WTC11 (cell line): Measurements from ENCODE around the gene NRG3. TPM values are rescaled to one million over a fixed set of nuclear protein-coding genes. Genes with fewer than 3 reads are reported as not detected.

ENCODE experiments used
- ATAC-seq: fragments of 200-7000 bp; cut with Tn5 transposase; 2 replicates; pipeline ENCODE4 v1.10.0; 2021; ENCODE audit warnings: mild to moderate bottlenecking, moderate library complexity
- CTCF ChIA-PET: fragments of 300-600 bp; sonication (Branson Sonifier 250); formaldehyde crosslinking; loops from one replicate; lab custom pipeline; 2021; ENCODE audit warnings: antibody characterized with exemption; lab: Charles Lee
- POLR2A ChIA-PET: fragments of 350-600 bp; sonication (Branson Sonifier 250); formaldehyde crosslinking; loops from one replicate; lab custom pipeline; 2021; ENCODE audit warnings: antibody characterized with exemption; lab: Charles Lee
- DNase-seq: peaks from one replicate; pipeline ENCODE4 v3.0.0; 2021; ENCODE audit warnings: low spot score
- H3K27ac Mint-ChIP-seq: 2 replicates; pipeline ENCODE4 v1.8.0; 2021; ENCODE audit warnings: mixed read lengths
- H3K27me3 Mint-ChIP-seq: 2 replicates; pipeline ENCODE4 v1.8.0; 2021; ENCODE audit warnings: low read depth, mild to moderate bottlenecking, moderate library complexity, mixed read lengths
- H3K36me3 Mint-ChIP-seq: 2 replicates; pipeline ENCODE4 v1.8.0; 2021; ENCODE audit warnings: mixed read lengths
- H3K4me1 Mint-ChIP-seq: 2 replicates; pipeline ENCODE4 v1.8.0; 2022; ENCODE audit warnings: mixed read lengths
- H3K4me3 Mint-ChIP-seq: 2 replicates; pipeline ENCODE4 v1.8.0; 2021; ENCODE audit warnings: mild to moderate bottlenecking, moderate library complexity, mixed read lengths
- H3K9me3 Mint-ChIP-seq: 2 replicates; pipeline ENCODE4 v1.8.0; 2021; ENCODE audit warnings: mixed read lengths
- CBFB ChIP-seq: sonication (generic); formaldehyde crosslinking; IDR thresholded peaks from 2 replicates; pipeline ENCODE4 v1.8.1; 2022; ENCODE audit warnings: mild to moderate bottlenecking, low read depth, missing genetic modification reagents
- ESRRA ChIP-seq: sonication (generic); formaldehyde crosslinking; IDR thresholded peaks from 2 replicates; pipeline ENCODE4 v1.8.1; 2022; ENCODE audit warnings: mild to moderate bottlenecking, missing genetic modification reagents, borderline replicate concordance
- FOXJ3 ChIP-seq: sonication (generic); formaldehyde crosslinking; IDR thresholded peaks from 2 replicates; pipeline ENCODE4 v1.9.0; 2021; ENCODE audit warnings: missing genetic modification reagents, mild to moderate bottlenecking, borderline replicate concordance
- GRHL2 ChIP-seq: fragments of 250-450 bp; sonication (Bioruptor Pico); IDR thresholded peaks from 2 replicates; pipeline ENCODE4 v1.8.0; 2022; ENCODE audit warnings: mild to moderate bottlenecking, moderate library complexity; ENCODE audit not compliant: insufficient replicate concordance, severe bottlenecking
- HMGA2 ChIP-seq: fragments of 250-450 bp; sonication (Bioruptor Pico); IDR thresholded peaks from 2 replicates; pipeline ENCODE4 v1.4.0; 2021; ENCODE audit warnings: mild to moderate bottlenecking, moderate library complexity
- KAT7 ChIP-seq: sonication (generic); formaldehyde crosslinking; IDR thresholded peaks from 2 replicates; pipeline ENCODE4 v1.8.1; 2023; ENCODE audit warnings: missing genetic modification reagents, mild to moderate bottlenecking, borderline replicate concordance
- MXD4 ChIP-seq: fragments of 250-450 bp; sonication (Bioruptor Pico); IDR thresholded peaks from 2 replicates; pipeline ENCODE4 v1.8.0; 2021; ENCODE audit warnings: mild to moderate bottlenecking, moderate library complexity, borderline replicate concordance
- MYBL2 ChIP-seq: sonication (generic); formaldehyde crosslinking; IDR thresholded peaks from 2 replicates; pipeline ENCODE4 v1.8.1; 2023; ENCODE audit warnings: mild to moderate bottlenecking, moderate library complexity, missing genetic modification reagents
- NFE2L1 ChIP-seq: sonication (generic); formaldehyde crosslinking; IDR thresholded peaks from 2 replicates; pipeline ENCODE4 v1.8.1; 2023; ENCODE audit warnings: missing genetic modification reagents
- NFYB ChIP-seq: sonication (generic); formaldehyde crosslinking; conservative IDR thresholded peaks from 2 replicates; pipeline ENCODE4 v1.8.0; 2022; ENCODE audit warnings: low read depth, missing genetic modification reagents
- SMAD4 ChIP-seq: sonication (generic); formaldehyde crosslinking; IDR thresholded peaks from 2 replicates; pipeline ENCODE4 v1.8.0; 2022; ENCODE audit warnings: mild to moderate bottlenecking, missing genetic modification reagents
- TCF7 ChIP-seq: sonication (generic); formaldehyde crosslinking; IDR thresholded peaks from 2 replicates; pipeline ENCODE4 v1.8.0; 2022; ENCODE audit warnings: mild to moderate bottlenecking, low read depth, missing genetic modification reagents, moderate library complexity
- TEAD1 ChIP-seq: sonication (generic); formaldehyde crosslinking; IDR thresholded peaks from 2 replicates; pipeline ENCODE4 v1.8.0; 2022; ENCODE audit warnings: mild to moderate bottlenecking, missing genetic modification reagents
- TEAD4 ChIP-seq: sonication (generic); formaldehyde crosslinking; IDR thresholded peaks from 2 replicates; pipeline ENCODE4 v1.8.0; 2022; ENCODE audit warnings: mild to moderate bottlenecking, missing genetic modification reagents
- ZBTB21 ChIP-seq: sonication (generic); formaldehyde crosslinking; IDR thresholded peaks from 2 replicates; pipeline ENCODE4 v1.8.1; 2023; ENCODE audit warnings: mild to moderate bottlenecking, missing genetic modification reagents, borderline replicate concordance
- ZNF263 ChIP-seq: sonication (generic); formaldehyde crosslinking; IDR thresholded peaks from 2 replicates; pipeline ENCODE4 v1.8.1; 2022; ENCODE audit warnings: low read depth, mild to moderate bottlenecking, moderate library complexity, missing genetic modification reagents
- total RNA-seq: library from RNA; stranded (reverse); gene quantifications from 3 replicates; pipeline ENCODE4 v1.2.3, GENCODE V29; 2021
- TF ChIP-seq, protein P1 (sequence below): sonication (generic); formaldehyde crosslinking; IDR thresholded peaks from 2 replicates; pipeline ENCODE4 v1.8.0; 2023; ENCODE audit warnings: missing genetic modification reagents
- TF ChIP-seq, protein P2 (sequence below): fragments of 250-450 bp; sonication (Bioruptor Pico); IDR thresholded peaks from 2 replicates; pipeline ENCODE4 v2.1.2; 2022; ENCODE audit warnings: mild to moderate bottlenecking, moderate library complexity
- TF ChIP-seq, protein P3 (sequence below): sonication (generic); formaldehyde crosslinking; IDR thresholded peaks from 2 replicates; pipeline ENCODE4 v1.8.1; 2022; ENCODE audit warnings: mild to moderate bottlenecking, moderate library complexity, missing genetic modification reagents
- TF ChIP-seq, protein P4 (sequence below): fragments of 250-450 bp; sonication (Bioruptor Pico); IDR thresholded peaks from 2 replicates; pipeline ENCODE4 v1.9.0; 2021; ENCODE audit warnings: mild to moderate bottlenecking
- TF ChIP-seq, protein P5 (sequence below): sonication (generic); formaldehyde crosslinking; IDR thresholded peaks from 2 replicates; pipeline ENCODE4 v1.8.1; 2023; ENCODE audit warnings: mild to moderate bottlenecking, missing genetic modification reagents, moderate library complexity
- TF ChIP-seq, protein P6 (sequence below): sonication (generic); formaldehyde crosslinking; IDR thresholded peaks from 2 replicates; pipeline ENCODE4 v1.8.0; 2022; ENCODE audit warnings: mild to moderate bottlenecking, missing genetic modification reagents

NRG3 gene
- total RNA-seq, 1 experiment from 2014 or later, result 7.0 TPM

DNA sequence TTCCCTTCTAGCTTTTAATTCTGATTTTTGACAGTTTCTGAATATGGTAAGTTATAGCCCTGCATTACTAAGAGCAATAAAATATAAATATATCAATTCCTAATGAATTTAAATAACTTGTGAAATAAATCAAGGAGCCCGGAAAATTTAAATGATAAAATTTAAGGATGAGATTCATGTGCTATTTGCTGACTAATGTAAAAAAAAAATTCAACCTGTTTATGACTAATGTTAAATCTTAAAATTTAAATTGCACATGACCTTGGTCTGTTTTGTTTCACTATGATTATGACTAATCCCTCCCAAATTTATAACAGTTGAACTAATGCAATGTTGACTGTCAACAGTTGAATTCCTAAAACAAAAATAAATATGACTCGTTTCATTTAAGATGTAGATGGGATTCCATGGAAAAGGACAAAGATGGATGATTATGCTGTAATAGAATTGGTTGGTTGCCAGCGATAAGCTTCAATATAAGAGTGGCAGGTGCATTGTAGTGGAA, 419.9 kb downstream of the NRG3 start:
- Mint-ChIP-seq H3K27ac (no peak overlapping the region), H3K4me1 (no peaks in the 10 kb centered on the region), H3K4me3 (no peak overlapping the region), H3K9me3 (peaks cover 6% of the 10 kb centered on the region; the same call in 1 of the 2 replicates), H3K36me3 (no peaks in the 10 kb centered on the region), H3K27me3 (no peaks in the 10 kb centered on the region)
- no peak for TF ChIP-seq MXD4 (CRISPR knock-in tag)
- TF ChIP-seq KAT7 (CRISPR knock-in tag), result no peak
- TF ChIP-seq GRHL2 (CRISPR knock-in tag), result no peak
- TF ChIP-seq, protein P1, sequence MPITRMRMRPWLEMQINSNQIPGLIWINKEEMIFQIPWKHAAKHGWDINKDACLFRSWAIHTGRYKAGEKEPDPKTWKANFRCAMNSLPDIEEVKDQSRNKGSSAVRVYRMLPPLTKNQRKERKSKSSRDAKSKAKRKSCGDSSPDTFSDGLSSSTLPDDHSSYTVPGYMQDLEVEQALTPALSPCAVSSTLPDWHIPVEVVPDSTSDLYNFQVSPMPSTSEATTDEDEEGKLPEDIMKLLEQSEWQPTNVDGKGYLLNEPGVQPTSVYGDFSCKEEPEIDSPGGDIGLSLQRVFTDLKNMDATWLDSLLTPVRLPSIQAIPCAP, result no peak
- no peak for TF ChIP-seq ZBTB21 (CRISPR knock-in tag)
- no peak for TF ChIP-seq NFE2L1 (CRISPR knock-in tag)
- TF ChIP-seq MYBL2, result no peak
- TF ChIP-seq, protein P2, sequence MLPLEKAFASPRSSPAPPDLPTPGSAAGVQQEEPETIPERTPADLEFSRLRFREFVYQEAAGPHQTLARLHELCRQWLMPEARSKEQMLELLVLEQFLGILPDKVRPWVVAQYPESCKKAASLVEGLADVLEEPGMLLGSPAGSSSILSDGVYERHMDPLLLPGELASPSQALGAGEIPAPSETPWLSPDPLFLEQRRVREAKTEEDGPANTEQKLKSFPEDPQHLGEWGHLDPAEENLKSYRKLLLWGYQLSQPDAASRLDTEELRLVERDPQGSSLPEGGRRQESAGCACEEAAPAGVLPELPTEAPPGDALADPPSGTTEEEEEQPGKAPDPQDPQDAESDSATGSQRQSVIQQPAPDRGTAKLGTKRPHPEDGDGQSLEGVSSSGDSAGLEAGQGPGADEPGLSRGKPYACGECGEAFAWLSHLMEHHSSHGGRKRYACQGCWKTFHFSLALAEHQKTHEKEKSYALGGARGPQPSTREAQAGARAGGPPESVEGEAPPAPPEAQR (CRISPR knock-in tag), result no peak
- TF ChIP-seq, protein P3, sequence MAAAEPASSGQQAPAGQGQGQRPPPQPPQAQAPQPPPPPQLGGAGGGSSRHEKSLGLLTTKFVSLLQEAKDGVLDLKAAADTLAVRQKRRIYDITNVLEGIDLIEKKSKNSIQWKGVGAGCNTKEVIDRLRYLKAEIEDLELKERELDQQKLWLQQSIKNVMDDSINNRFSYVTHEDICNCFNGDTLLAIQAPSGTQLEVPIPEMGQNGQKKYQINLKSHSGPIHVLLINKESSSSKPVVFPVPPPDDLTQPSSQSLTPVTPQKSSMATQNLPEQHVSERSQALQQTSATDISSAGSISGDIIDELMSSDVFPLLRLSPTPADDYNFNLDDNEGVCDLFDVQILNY (CRISPR knock-in tag), result no peak
- TF ChIP-seq TCF7 (CRISPR knock-in tag), result no peak
- no peak for TF ChIP-seq SMAD4
- TF ChIP-seq CBFB (CRISPR knock-in tag), result no peak
- TF ChIP-seq ESRRA, result no peak
- TF ChIP-seq, protein P4, sequence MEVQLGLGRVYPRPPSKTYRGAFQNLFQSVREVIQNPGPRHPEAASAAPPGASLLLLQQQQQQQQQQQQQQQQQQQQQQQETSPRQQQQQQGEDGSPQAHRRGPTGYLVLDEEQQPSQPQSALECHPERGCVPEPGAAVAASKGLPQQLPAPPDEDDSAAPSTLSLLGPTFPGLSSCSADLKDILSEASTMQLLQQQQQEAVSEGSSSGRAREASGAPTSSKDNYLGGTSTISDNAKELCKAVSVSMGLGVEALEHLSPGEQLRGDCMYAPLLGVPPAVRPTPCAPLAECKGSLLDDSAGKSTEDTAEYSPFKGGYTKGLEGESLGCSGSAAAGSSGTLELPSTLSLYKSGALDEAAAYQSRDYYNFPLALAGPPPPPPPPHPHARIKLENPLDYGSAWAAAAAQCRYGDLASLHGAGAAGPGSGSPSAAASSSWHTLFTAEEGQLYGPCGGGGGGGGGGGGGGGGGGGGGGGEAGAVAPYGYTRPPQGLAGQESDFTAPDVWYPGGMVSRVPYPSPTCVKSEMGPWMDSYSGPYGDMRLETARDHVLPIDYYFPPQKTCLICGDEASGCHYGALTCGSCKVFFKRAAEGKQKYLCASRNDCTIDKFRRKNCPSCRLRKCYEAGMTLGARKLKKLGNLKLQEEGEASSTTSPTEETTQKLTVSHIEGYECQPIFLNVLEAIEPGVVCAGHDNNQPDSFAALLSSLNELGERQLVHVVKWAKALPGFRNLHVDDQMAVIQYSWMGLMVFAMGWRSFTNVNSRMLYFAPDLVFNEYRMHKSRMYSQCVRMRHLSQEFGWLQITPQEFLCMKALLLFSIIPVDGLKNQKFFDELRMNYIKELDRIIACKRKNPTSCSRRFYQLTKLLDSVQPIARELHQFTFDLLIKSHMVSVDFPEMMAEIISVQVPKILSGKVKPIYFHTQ (CRISPR knock-in tag), result no peak
- ATAC-seq (no peak), DNase-seq (no peak)
- ChIA-PET CTCF (no interaction called here), POLR2A (no interaction called here)

DNA sequence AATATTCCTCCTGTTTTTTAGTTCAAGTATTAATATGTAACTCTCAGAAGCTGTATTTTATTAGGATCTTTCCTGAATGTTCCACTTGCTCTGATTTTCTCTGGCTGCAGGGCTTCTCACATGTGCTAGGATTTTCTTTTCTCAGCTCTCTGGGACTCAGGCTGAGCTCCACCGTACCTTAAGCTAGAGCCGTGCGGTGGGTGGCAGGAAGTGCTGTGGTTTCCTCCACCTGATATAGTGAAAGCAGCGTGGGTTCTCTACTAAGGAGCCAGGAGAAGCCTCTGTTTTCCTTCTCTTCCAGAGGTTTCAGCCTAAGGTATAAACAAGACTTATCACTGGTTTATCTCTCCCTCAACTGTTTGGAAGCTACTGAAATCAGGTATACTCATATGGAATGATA, 433.6 kb downstream of the NRG3 start:
- no peak for ATAC-seq
- TF ChIP-seq TEAD1 (CRISPR knock-in tag) (no peak), KAT7 (CRISPR knock-in tag) (no peak), FOXJ3 (CRISPR knock-in tag) (no peak), ZNF263 (no peak), MYBL2 (no peak), HMGA2 (CRISPR knock-in tag) (no peak), NFYB (CRISPR knock-in tag) (no peak), TEAD4 (CRISPR knock-in tag) (no peak)
- TF ChIP-seq, protein P5, sequence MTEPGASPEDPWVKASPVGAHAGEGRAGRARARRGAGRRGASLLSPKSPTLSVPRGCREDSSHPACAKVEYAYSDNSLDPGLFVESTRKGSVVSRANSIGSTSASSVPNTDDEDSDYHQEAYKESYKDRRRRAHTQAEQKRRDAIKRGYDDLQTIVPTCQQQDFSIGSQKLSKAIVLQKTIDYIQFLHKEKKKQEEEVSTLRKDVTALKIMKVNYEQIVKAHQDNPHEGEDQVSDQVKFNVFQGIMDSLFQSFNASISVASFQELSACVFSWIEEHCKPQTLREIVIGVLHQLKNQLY (CRISPR knock-in tag), result no peak
- TF ChIP-seq, protein P6, sequence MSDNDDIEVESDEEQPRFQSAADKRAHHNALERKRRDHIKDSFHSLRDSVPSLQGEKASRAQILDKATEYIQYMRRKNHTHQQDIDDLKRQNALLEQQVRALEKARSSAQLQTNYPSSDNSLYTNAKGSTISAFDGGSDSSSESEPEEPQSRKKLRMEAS, result no peak
- Mint-ChIP-seq H3K4me1 (peaks cover 8% of the 10 kb centered on the region), H3K36me3 (no peaks in the 10 kb centered on the region), H3K9me3 (0 out of 2 replicates have a peak, but pooled peaks cover 4% of the 10 kb centered on the region), H3K27ac (no peak overlapping the region), H3K4me3 (no peak overlapping the region), H3K27me3 (no peaks in the 10 kb centered on the region)
- no peak for DNase-seq
- CTCF ChIA-PET, result no interaction called here
- POLR2A ChIA-PET, result interaction anchor here (0.5 kb wide), 1 partner anchor 454 kb away, joined by 4 read pairs; no protein-coding TSS in a partner anchor
